Astrocyte of the hippocampus (primary cell): ENCODE data around the gene TMEM106B.

Experiments
- DNase-seq: peaks from one replicate; pipeline ENCODE4 v3.0.0; 2011; ENCODE audit warnings: low read depth, low spot score

Gene TMEM106B

DNA sequence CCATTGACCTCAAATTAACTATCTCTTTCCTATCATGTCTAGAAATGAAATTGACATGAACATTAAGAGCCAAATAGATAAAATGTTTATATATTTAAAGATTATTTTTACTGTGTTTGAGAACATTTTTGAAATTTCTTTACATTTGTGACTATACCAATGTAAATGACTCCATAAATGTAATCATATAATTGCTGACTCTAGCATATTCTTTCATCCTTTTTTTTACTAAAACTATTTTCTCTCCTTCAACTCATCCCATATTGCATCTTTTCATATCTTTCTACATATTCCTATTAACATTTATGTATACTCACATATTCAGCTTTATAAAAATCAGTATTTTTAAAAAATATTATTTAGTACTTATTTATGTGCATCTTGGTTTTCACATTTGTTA lies 16.9 kb downstream of the TMEM106B start:
- no peak for DNase-seq

DNA sequence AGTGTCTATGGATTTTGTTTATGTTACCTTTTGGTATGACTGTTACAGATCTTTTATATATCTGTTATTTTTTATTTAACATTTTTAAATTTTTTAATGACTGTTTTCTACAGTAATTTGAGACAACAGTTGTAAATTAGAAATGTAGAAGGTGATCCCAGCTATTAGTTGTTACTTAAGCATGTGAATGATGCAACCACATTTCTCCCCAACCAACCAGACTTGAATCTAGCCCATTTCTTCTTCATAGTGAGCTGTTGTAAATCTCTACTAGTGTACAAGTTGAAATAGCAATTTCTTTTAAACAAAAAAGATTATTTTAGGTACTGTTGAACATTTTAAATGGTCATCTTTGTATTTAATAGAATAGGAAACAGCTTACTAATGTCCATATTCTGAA lies 18.0 kb downstream of the TMEM106B start:
- no peak for DNase-seq

DNA sequence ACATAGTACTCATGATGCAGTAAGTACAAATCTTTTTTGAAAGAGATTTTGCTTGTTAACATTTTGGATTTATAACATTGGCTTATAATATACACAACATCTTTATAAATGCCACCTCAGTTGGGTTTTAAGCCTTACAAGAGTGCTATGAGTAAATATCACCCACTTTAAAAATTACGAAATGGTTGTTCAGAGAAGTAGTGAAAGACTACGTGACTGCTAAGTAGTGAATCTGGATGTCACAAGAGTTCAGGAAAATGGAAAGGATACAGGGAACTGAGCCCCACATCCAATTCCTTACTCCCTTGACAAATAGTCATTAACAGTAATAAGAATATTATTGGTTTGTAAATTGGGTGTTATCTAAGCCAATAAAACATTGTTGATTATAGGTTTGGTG lies 20.0 kb downstream of the TMEM106B start:
- DNase-seq: no peak

DNA sequence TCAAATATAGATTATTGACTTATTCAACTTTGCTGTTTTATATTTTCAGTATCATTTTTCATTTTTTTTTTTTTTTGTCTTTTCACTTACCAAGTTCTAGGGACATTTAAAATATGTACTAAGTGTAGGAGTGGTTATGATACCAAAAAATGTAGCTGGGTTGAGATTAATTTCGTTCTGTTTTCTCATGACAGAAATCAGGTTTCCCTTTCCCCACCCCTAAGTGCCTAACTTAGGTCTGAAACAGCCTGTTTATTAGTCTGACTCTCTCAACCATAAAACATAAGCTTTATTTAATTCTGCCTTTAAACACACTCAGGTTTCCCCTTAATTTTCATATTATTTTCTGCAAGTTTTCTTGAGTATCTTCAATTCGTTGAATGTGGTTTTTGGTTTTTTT lies 22.1 kb downstream of the TMEM106B start:
- no peak for DNase-seq

DNA sequence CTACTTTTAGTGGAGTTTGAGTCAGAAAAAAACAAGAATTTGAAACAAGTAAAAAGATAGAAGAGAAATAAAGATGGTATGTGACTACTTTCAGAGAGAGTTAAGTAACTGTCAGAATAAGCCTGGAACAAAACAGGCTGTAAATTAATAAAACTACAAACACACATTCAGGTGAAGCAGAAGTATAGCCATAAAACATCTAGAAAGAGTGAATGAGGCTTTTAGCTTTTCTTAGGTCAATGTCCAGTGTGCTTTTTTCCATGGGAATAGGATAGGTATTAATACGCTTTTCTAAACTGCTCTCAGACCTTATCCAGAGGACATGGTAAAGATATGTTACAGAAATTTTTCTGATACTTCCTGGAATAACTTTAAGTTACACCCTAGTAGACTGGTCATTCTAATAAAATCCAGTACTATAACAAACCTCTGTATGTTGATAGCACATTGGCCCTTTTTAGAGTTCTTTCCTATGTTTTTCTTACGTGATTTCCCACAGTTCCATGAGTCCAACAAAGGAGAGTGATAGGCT lies 23.3 kb downstream of the TMEM106B start:
- no peak for DNase-seq

DNA sequence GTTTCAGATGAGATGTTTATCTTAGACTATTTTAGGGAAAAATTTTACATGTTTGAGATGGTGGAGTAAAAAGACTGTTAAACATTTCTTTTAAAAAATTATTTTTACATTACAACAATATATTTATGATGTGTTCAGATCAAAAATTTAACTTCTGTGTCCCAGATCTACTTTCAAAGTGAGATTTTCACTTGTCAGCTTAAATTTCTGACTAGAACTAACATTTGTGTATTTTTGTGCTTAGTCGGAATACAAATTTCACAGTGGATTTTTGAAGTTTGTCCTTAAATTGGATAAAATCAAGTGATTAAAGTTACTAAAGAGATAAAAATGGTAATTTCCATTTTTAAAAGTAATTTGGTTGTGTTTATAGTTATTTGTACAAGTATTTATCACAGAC lies 24.9 kb downstream of the TMEM106B start:
- no peak for DNase-seq

DNA sequence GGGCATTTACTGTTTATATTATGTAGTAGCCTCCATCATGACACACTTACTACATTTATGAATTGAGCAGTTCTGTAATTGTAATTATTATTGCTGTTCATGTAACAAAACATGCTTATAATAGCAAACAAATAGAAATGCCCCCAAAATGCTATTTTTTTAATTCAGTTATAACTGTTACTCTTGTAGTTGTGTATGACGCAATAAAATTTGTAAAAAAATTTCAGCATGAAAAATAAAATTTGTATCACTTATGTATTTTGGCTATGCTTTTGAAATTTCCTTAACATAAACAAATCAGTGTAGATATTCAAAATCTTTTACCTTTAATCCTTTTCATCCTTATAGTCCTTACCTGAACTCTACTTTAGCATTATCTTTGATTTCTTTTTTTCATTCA lies 25.9 kb downstream of the TMEM106B start:
- no peak for DNase-seq

DNA sequence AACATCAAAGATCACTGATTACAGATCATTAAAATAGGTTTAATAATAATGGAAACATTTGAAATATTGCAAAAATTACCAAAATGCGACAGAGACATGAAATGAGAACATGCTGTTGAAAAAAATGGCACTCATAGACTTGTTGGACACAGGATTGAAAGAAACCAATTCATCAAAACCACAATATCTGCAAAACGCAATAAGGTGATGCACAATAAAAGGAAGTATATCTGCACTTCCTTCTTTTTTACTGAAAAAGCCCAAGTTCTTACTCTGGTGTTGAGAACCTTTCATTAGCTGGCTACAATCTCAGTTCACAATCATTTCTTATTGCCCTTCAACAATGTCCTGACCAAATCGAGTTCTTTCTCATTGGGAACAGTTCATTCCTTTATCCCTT lies 28.7 kb downstream of the TMEM106B start:
- DNase-seq: no peak

DNA sequence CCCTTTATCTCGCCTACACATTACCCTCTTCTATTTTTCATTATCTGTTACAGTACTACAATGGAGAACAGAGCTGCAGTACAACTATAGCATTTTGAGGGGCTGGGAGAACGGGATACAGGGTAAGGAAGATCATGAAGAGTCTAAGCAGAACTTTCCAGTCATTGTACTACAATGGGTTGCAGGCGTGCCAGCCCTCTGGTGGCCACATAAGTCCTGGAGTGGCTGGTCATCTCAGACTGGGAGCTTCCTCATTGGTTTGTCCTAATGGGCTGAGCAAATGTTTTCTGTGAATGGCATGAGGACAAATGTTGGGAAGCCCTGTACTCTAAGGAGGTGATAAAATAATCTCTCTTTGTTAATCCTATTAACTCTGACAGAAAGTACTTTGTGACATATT lies 33.0 kb downstream of the TMEM106B start:
- peak; percentile 7 for DNase-seq

DNA sequence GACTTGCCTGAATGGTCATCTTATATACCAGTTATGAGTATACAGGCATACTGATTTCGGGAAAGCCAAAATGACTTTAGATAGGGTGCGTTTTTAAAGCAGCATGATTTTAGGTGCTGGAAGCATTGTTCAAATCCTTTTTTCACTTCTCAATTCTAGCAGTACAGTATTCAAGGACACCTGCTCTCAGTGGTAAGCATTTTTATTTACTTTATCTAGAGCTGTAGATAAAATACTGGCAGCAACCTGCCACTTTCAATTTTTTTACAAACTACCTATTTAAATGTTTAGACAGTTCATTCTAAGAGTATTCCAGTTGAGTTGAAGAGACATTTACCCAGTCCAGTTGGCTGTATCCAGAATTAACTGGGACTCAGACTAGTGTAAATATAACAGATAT lies 33.6 kb downstream of the TMEM106B start:
- no peak for DNase-seq

DNA sequence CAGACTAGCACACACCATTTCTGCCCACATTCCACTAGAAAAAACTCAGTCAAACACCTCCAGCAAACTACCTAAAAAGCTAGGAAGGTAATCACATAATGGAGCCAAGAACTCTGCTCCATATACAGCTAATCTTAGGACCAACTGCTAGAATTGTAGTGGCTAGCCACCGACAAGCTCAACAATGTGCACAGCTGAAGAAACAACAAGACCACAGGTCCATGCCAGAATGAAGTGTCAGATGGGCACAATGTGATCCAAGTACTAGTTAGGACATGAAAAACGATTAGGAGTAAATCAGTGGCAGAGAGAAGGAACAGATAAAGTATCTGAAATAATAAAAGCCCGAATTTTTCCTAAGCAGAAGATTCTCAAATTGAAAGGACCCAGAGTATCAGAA lies 38.6 kb downstream of the TMEM106B start:
- DNase-seq: no peak

DNA sequence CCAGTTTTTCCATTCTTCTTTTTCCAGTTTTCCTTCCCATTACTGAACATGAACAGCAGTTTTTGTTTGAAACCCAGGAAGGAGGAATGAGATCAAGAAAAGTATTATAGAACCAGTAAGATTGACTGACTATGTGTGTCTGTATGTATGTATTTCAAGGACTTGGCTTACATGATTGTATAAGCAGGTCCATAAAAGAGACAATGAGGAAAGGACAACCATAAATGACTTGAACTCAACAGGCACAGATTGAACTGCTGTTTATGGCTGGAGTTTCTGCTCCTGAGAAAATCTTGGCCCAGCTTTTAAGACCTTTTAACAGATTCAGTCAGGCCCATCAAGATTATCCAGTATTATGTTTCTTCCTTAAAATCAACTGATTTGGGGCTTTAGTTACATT lies 39.1 kb downstream of the TMEM106B start:
- DNase-seq: no peak

DNA sequence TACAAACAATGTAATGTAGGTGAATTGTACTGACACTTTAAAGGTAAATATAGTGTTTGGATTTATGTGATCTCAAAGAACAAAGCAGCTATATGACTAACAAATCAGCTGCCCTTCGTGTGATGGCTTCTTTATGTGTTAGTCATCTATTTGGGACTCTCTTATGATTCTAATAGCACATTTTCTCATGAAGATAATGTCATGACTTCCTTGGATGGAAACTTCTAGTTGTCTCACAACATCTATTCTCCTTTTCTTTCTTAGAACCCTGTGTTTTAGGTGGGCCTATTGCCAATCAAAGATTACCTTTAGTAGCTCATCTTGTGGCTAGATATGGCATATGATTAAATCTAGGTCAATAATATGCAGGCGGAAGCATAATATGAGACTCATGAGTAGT lies 45.0 kb downstream of the TMEM106B start:
- DNase-seq: peak; percentile 35

DNA sequence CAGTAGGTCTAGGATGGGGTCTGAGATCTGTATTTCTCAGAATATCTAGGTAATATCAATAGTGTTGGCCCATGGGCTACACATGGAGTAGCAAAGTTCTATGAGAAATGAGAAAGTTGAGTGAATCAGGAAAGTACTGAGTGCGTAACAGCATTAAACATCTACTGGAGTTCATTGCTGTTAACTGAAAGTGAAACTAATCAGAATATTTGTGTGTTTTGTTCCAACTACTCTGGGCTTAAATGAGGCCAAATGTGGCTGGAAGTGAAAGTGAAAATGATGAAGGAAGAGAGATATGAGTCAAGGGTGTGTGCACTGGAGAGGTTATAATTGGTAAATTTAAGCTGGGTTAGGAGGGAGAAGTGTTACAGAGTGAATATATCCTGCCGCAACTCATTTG lies 46.5 kb downstream of the TMEM106B start:
- DNase-seq: peak; percentile 65

DNA sequence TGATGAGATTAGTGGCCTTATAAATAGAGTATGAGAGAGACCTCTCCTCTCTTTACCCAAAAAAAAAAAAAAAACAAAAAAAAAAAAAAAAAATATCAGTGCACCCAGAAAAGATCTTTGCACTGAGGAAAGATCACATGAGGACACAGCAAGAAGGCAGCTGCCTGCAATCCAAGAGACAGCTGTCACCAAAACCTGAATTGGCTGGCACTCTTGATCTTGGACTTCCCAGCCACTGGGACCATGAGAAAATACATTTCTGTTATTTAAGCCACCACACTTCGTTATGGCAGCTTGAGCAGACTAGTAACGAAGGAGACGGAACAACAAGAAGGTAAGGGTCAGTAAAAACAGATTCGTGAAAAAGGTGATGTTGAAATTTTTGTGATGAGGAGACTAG lies 47.0 kb downstream of the TMEM106B start:
- DNase-seq: no peak

DNA sequence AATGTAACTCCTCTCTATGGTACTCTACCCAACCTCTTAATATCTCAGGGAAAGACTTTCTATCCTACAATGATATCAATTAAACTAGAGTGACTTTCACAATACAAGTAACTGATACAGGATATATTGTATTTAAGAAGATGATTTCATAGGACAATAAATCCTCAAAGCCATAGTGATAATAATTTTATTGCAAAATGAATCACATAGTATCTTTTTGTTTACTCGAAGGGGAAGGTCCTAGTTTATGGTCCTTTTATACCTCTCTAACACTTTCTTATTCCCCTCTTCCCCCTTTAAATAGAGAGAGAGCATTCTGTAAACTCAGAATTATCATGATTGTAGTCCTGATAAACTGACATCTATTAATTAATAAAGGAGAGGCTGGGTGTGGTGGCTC lies 56.4 kb downstream of the TMEM106B start:
- DNase-seq: no peak

DNA sequence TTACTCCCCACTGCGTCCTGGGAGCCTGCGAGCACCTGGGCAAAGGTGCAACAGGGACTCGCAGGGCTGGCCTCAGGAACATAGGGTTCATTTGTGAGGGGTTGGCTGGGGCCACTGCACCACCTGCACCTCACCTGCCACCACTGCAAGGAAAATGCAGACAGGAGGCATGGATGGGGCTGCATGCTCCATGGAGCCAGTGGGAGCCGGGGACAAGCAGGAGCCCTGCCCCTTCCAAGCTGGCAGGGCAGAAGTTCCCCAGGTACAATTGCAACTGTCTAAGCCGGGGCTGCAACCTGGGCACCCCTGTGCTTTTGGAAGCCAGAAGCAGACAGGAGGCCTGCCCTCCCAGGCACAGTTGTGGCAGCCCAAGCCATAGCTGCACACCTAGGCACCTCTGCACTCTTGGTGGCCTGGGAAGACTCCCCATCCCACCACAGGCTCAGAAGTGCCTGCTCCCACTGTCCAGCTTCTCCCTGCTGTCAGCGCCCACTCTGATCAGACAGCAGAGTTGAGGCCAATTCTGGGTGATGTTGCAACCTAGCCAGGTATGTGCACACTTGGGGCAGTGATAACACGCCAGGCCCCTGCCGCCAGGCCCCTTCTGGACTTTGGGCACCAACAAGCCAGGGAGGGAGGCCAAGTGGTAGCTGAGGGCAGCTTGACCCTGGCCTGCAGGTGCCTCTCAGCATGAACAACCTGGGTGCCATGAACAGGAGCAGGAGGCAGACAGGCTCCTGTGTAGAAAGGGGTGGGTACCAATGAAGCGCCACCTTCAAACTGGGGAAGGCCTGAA lies 58.2 kb downstream of the TMEM106B start:
- DNase-seq: no peak

DNA sequence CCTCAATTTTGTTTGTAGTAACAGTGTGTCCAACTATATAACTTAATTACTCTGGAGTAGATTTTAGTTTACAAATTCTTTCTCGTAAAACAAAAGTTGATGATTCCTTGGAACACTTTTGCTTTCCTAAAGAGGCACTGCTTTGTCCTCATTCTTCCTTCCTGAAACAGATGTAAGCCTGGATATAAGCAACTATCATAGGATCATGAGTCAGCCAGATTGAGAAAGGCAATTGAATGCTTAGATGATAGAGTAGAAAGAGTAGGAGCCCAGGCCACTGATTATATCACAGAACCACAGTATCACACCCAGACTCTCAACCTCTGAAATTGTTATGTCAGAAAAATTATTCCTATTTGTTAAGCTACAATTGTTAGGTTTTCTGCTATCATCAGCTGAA lies 69.9 kb downstream of the TMEM106B start:
- DNase-seq: peak; percentile 2

DNA sequence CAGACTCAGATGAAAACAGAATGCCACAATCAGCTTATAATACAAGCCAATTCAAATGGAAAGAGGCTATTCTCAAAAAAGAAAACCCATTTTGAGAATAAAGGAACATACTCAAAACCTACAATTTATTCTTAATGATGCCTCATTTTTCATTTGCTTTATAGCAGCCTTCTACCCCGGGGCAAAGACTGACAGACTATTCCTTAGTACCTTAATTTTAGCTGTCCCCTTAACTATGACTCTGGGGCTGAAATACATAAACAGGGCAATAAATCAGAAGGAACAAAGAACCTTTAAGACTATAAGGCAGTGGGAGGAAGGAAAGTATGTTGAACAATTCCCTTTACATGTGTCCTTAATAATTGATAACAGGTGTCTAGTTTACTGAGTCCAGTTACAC lies 76.8 kb downstream of the TMEM106B start:
- DNase-seq: no peak

DNA sequence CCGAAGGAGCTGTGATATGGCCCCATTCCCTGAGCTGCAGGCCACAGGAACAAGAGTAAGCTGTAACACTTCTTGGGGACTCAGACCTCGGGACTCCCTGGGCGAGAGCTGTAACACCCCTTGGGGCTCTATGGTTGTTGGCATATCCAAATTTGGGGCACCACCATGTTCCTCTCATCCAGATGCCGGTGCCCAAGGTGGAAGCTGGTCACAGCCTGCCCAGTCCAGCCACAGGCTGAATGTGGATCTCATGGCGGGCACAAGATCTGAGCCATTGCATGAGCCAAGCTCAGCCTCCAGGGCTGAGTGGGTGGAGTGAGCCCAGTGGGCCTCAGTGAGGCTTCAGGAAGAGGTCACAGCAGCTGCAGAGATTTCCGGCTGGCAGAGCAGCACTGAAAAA lies 78.9 kb downstream of the TMEM106B start:
- no peak for DNase-seq

DNA sequence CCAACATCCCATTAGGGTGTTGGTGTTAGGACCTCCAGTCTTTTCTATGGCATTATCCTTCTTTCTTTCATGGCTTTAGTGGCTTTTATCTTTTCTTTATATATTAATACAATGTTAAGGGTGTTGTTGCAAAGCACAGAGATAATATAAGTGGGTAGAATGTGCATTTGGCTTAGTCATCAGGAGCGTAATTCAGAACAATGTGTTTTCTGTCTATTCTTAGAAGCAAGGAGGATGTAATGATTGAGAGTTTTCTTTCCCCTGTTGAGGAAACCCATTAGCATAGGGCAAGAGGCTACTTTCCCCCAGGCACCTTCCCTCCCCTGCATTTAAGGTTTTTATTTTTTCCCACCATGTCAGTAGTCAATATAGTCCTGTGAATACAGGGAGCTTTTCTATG lies 79.7 kb downstream of the TMEM106B start:
- no peak for DNase-seq

DNA sequence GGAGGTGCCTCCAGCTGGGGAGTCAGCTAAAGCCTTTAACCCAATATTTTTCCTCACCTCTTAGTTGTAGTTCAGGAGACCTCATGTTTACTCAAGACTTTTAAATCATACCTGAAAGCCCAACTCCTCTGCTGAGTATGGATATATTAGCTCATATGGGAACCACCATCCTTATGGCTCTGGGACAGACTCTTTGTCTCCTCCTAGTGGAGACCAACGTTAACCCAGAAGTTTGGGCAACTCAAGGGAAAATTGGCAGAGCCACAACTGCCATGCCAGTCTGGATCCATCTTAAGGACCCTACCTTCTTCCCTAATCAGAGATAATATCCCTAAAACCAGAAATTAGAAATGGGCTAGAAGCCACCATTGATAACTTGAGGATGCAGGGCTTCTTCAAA lies 80.8 kb downstream of the TMEM106B start:
- no peak for DNase-seq
